ENCODE measurements around the gene CTAG1B. TPM values are rescaled to one million over a fixed set of nuclear protein-coding genes. Genes with fewer than 3 reads are reported as not detected.
"Not testable (repeated sequence)": the region's sequence is repeated elsewhere in the genome, so short reads cannot be mapped to it uniquely, and the experiment has no call there.

The CTAG1B gene
- not detected in 2 replicates for total RNA-seq

- H3K4me3 ChIP-seq (ENCODE audit: low read depth, low read length); DNase-seq (ENCODE audit: low read depth): not testable (repeated sequence)
These were observed at the start of gene CTAG1B for GRCh38 chrX:154619182-154619581. Gene CTAG1B, minus strand, starts transcription at chrX:154619282. Its CDS starts 64 bp downstream, at chrX:154619218.

- TF ChIP-seq, protein P1, sequence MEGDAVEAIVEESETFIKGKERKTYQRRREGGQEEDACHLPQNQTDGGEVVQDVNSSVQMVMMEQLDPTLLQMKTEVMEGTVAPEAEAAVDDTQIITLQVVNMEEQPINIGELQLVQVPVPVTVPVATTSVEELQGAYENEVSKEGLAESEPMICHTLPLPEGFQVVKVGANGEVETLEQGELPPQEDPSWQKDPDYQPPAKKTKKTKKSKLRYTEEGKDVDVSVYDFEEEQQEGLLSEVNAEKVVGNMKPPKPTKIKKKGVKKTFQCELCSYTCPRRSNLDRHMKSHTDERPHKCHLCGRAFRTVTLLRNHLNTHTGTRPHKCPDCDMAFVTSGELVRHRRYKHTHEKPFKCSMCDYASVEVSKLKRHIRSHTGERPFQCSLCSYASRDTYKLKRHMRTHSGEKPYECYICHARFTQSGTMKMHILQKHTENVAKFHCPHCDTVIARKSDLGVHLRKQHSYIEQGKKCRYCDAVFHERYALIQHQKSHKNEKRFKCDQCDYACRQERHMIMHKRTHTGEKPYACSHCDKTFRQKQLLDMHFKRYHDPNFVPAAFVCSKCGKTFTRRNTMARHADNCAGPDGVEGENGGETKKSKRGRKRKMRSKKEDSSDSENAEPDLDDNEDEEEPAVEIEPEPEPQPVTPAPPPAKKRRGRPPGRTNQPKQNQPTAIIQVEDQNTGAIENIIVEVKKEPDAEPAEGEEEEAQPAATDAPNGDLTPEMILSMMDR (IDR thresholded peaks at IDR 0.05; ENCODE audit: insufficient read depth, low read depth, low read length), result no peak
- no peak overlapping the region for H3K4me3 ChIP-seq (ENCODE audit: low read depth, low read length)
- no peak for DNase-seq (ENCODE audit: low read depth)
These were observed 42.8 kb upstream of the CTAG1B start for GRCh38 chrX:154661899-154662298.

DNA sequence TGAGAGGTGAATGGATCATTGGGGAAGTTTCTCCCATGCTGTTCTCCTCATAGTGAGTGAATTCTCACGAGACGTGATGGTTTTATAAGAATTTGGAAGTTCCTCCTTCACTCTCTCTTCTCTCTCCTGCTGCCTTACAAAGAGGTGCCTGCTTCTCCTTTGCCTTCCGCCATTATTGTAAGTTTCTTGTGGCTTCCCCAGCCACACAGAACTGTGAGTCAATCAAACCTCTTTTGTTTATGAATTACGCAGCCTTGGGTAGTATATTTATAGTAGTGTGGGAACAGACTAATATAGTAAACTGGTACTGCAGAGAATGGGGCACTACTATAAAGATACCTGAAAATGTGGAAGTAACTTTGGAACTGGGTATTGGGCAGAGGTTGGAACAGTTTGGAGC is 42.1 kb upstream of the CTAG1B start:
- no peak for DNase-seq (ENCODE audit: low read depth)
- no peak overlapping the region for H3K4me3 ChIP-seq (ENCODE audit: low read depth, low read length)
- TF ChIP-seq, protein P1 (IDR thresholded peaks at IDR 0.05; ENCODE audit: insufficient read depth, low read depth, low read length), result no peak

DNA sequence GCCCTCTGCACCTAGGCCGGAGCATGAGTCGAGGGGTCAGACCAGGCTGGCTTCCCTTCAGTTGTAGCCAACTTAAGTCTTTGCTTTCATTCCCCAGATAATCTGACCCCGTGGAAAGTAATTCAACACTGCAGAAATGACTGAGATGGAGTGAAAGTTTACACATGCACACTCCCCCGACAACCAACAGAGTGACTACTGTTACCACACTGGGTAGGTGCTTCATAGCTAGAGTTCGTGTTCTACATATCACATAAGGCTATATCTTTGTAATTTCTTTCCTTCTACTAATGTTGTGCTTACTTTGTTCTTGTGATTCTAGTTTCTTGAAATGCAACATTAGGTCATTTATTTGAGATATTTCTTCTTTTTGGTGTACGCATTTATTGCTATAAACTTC is 41.5 kb upstream of the CTAG1B start:
- no peak for DNase-seq (ENCODE audit: low read depth)
- no peak overlapping the region for H3K4me3 ChIP-seq (ENCODE audit: low read depth, low read length)
- TF ChIP-seq, protein P1 (IDR thresholded peaks at IDR 0.05; ENCODE audit: insufficient read depth, low read depth, low read length), result no peak

- no peak overlapping the region for H3K4me3 ChIP-seq (ENCODE audit: low read depth, low read length)
- no peak for DNase-seq (ENCODE audit: low read depth)
- TF ChIP-seq, protein P1 (IDR thresholded peaks at IDR 0.05; ENCODE audit: insufficient read depth, low read depth, low read length), result no peak
These were observed 39.9 kb upstream of the CTAG1B start for GRCh38 chrX:154658957-154659356.

DNA sequence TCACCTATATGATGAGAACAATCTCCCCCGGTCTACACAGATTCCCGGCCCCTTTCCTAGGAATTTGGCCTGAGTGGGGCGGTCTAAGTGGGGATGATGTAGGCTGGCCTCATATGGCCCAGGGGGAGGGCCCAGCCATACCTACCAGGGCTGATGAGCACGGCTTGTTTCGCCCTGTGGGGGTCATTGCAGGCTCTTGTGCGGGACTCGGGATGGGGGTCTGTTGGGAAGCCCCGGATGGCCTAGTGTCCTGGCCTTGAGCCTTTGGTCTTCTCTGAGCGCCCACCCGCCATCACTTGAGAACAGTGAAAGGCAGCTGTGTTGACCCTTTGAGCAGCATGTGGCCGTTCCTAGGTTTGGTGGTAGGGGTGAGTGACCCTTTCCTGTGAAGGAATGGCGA is 39.1 kb upstream of the CTAG1B start:
- DNase-seq (ENCODE audit: low read depth), result no peak
- no peak overlapping the region for H3K4me3 ChIP-seq (ENCODE audit: low read depth, low read length)
- TF ChIP-seq, protein P1 (IDR thresholded peaks at IDR 0.05; ENCODE audit: insufficient read depth, low read depth, low read length), result no peak

DNA sequence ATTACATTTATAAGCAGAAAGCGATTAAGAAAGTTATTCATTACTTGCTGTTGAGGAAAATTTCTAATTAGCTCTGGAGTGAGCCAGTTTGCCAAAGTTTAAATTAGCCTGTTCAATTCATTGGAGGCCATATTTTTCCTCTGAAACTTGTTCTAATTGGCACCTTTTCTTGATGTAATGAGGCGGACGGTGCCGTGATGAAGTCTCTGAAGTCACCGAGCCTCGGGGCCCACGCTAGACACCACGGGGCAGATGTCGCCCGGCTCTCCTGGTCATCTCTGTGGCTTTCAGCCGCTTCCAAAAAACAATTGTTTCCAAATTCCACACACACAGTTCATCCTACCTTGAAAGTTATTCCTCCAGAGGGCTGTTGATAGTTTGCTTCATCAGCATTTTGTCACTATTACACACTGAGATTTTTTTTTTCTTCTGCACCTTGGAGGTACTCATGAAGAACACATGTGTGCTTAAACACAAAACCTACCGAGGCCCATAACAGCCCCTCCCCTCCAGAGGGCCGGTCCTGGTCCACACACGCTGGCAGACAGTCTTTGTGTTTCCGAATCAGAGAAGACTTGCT is 38.2 kb upstream of the CTAG1B start:
- H3K4me3 ChIP-seq (ENCODE audit: low read depth, low read length), result no peak overlapping the region
- DNase-seq (ENCODE audit: low read depth), result no peak
- TF ChIP-seq, protein P1 (IDR thresholded peaks at IDR 0.05; ENCODE audit: insufficient read depth, low read depth, low read length), result no peak

Data from fibroblast of villous mesenchyme (primary cell).